Measurements from ENCODE around the gene FARP2.
"Not testable (repeated sequence)": the region's sequence is repeated elsewhere in the genome, so short reads cannot be mapped to it uniquely, and the experiment has no call there.

FARP2 gene

DNA sequence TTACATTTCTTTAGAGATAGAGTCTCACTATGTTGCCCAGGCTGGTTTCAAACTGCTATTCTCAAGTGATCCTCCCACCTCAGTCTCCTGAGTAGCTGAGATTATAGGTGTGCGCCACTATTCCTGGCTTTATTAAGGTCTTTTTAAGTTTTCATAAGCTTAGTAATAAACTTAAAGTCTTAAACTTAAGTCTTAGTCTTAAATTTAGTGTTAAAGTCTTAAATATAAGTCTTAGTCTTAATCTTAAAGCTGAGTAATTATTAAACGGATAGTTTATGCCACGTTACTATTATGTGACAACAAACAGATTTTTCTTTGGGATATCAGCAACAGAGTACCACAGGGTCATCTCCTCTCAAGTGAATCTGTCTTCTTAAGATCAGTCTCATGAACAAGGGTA is 12.6 kb downstream of the FARP2 start:
- no peak for DNase-seq

DNA sequence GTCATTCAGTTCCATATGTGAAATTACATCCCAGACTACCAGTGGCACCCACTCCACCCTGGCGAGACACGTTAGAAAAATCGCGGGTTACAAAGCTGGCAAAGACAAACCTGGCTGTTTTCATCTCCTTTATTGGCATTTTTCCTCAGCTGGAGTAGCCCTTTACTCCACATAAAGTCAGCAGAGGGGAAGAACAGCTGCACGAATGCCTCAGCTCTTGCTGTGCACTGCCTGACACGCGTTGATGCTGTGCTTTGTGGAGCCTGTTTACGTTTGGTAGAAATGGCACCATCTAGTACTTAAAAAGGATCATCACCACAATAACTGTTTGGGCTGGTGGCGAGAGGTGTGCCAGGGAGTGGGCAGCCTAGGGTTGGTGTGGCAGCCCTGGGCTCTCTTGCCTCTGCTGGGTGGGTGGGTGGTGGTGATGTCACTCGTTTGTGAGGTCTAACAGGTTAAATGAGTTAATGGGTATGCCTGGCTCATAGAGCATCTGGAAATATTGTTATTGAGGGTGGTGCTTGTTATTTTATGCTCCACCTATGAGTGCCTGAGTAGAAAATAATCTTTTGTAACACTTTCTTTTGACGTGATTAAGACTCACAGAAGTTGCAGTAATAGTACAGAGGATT is 16.4 kb downstream of the FARP2 start:
- no peak for DNase-seq

DNA sequence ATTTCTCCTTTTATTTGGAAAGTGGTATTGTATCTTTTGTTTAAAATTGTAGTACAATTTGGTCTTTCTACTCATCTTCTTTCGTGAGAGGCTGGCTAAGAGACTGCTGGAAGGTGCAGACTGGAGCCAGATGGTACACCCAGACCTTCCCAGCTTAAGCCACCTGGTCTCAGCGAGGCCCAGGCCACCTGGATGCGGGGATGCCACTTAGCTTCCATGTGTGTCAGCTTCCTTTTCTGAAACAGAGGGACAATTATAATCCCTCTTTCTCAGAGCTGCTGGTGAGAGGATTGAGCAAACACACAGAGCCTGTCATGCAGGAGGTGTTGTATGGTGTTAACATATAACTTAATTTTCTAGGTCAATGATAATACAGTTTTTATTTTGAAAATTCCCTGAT is 17.4 kb downstream of the FARP2 start:
- no peak for DNase-seq

DNA sequence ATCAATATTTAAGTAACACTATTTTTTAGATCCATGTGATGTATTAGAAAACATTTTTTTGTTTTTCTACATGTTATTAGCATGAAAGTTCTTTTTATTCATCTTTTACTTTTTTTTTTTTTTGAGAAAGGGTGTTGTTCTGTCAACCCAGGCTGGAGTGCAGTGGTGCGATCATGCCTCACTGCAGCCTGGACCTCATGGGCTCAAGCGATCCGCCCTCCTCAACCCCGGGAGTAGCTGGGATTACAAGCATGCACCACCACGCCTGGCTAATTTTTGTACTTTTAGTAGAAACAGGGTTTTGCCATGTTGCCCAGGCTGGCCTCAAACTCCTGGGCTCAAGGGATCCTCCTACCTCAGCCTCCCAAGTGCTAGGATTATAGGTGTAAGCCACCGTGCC is 17.8 kb downstream of the FARP2 start:
- DNase-seq, result not testable (repeated sequence)

DNA sequence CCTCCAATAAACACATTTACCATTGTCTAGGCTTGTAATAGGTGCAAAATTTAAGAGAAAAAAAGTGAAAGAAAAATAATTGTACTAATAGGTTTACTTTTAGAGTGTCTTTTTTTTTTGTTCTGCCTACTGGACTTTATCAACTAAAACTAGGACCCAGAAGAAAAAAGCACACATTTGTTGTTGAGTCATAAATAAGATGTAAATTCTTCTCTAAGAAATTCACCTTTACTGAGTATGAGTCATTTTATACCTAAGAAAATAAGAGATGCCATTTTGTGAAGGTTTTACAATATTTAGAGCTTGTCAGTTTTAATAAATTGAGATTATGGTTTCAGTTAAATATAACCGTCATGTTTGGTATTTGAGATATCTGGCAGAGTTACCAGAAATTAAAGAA is 19.2 kb downstream of the FARP2 start:
- DNase-seq, result no peak

DNA sequence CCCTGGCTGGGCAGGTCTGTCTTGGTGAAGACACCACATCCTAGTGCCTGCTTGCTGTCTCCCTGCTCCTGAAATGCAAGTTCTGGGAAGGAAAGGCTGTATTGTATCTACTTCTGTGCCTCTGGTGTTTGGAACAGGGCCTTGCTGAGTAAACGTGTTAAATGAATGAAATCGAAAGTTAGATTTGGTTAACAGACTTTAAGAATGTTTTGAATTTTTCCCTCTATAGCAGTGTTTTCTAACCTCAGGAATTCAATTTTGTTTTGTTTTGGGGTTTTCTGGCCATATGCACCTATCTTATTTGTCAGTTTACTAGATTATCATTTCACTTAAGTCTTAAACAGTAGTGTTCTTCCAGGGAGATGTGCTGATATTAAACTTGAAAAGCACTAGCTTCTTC is 20.7 kb downstream of the FARP2 start:
- DNase-seq, result no peak

DNA sequence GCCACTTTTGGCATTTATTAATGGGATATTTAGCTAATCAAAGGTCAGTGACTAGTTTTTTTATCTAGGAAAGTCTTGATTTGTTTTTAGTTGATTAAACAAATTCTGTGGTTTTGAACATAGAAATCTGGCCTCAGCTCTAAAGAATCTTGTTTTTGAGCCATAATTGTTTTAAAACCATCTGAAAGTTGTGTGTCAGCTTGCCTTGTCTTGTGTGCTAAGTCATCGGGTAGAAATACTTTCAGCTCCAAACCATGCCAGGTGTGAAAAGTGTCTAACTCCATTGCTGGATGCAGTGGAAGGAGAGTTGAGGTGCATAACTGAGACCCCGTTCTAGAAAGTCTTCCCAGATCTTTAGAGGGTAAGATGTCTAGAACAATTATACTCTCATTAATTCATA is 22.7 kb downstream of the FARP2 start:
- DNase-seq, result no peak

DNA sequence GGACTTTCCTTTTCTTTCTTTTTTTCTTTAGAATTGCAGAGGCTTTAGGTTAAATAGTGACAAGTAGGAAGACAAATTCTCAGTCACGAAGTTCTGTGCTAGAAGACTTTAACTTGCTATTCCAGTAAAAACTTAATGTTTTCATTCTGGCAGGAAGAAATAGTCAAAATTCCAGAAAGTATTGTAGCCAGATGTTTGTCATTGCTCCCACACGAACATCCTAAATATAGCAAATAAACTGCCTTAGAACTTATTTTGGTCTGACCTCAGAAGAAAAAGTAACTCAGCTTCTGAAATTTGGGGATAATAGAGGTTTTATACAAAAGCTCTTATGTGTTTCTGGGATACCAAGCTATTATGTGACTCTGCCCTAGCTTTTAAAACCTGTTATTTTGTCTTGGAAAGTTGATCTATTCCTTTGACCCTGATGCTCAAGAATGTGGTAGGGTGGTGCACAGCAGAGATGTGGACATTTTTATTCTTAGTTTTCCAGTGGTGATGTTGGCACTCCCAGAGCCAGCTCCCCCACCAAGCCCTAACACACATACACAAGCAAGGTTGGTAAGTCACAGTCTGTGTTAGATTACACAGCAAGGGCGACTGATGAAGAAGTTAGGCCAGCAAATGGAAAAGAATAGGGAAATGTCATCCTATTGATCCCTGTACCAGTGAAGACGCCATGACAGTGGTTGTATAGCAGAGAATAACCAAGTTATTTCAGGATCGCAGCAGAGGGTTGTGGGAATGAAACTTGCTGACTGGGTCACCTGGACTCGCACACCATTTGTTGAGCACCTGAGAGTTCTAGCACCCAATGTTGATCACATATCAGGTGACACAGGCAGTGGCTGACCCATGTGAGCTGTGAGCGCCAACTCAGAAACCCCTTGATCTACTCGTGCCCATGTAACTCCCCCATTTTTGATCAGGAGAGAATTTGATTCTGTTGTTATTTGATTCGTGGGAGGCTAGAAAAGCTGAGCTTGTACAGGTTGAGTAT is 23.7 kb downstream of the FARP2 start:
- DNase-seq, result no peak

DNA sequence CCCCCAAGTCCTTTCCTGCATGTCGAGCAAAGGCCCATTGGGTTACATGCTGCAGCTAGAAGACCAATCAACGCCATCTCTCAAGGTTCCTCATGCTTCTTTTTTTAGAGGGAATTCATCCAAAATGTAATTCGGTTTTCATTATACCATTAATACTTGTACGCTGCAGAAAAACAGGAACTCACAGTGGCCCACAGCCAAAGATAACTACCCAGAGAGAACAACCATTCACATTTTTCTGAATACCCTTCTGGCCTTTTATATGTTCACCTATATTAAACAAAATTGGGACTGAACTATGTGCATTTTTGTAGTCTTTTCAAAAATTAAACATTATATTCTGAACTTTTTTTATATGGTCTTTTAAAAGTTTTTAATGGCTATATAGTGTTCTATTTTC is 25.8 kb downstream of the FARP2 start:
- DNase-seq, result peak; percentile 60

DNA sequence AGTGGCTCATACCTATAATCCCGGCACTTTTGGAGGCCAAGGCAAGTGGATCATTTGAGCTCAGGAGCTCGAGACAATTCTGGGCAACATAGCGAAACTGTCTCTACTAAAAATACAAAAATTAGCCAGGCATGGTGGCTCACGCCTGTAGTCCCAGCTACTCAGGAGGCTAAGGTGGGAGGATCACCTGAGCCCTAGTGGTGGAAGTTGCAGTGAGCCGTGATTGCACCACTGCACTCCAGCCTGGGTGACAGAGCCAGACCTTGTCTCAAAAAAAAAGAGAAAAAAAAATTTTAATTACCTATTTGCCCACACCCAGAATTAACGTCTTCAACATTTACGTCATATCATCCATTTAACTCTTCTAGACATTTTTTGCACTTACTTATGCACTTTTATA is 29.4 kb downstream of the FARP2 start:
- DNase-seq, result not testable (repeated sequence)

DNA sequence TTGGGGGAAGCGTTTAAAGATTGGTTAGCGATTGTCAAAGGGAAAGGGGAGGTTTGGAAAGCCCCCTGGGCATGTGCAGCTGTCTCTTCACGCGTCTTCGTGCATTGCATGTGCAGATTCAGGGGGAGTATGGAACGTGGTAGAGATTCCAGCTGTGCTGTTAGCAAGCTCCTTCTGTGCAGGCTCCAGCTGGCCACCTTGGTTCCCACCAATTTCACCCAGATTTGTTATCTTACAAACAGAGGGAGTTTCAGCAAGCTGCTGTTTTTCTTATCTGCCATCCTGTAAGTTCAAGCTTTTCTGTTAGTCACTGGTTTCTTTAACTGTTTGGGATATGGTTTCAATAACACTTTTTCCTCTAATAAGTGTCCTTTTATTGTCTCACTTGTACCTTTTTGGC is 30.4 kb downstream of the FARP2 start:
- peak; percentile 61 for DNase-seq

DNA sequence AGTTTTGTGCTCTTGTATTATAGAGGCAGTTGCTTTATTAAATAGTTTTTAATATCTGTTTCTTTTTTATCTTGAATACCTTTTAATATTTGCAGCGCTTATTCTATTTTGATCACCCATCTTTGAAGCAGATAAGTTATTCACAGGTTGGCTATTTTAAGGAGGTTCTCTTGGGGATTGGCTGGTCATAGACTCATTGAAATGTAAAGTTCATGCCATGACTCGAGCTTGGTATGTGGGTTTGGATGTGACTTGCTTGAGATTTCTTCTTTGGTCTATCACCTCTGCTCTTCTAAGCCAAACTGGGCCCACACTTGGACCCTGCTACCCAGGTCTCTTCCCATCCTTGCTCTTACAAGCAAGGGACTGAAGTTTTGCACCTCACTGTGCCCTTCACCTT is 33.6 kb downstream of the FARP2 start:
- DNase-seq, result no peak

DNA sequence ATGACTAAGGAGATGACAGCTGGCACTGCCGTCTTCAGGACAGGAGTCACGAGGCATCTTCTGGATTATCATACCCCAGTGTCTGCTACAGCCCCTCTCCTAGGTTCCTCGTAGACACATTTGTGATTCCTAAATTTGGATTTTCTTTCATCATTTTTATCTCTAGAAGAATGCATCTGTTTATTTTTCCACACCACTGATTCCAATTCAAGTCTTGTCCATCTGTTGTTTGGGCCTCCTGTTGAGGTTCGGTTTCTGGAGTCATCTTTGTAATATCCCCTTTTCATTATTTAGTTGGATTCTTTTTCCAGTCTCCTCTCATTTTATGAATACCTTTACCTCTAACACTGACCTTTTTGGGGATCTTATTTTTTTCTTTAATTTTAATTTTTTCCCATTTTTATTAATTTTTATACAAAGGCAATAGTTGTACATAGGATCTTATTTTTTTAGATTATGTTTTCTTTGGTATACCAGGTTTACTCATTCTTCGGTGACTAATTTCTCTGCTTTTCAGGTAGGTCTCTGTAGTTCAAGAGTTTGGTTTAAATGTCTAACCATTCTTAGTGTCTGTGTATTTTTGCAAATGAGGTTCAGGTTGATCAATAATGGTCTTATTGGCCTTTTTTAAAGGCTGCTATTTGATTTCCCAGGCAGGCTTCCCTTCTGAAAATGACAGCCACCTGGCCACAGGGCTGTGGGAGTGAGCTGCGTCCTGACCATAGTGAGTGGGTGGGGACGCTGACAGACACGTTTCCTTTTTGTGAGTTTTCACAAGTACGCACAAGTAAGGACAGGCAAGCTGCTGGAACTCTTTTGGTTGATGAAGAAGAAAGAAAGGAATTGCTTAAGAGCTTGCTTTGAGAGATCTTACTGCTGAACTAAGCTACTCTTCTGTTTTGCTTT is 34.5 kb downstream of the FARP2 start:
- DNase-seq, result no peak

DNA sequence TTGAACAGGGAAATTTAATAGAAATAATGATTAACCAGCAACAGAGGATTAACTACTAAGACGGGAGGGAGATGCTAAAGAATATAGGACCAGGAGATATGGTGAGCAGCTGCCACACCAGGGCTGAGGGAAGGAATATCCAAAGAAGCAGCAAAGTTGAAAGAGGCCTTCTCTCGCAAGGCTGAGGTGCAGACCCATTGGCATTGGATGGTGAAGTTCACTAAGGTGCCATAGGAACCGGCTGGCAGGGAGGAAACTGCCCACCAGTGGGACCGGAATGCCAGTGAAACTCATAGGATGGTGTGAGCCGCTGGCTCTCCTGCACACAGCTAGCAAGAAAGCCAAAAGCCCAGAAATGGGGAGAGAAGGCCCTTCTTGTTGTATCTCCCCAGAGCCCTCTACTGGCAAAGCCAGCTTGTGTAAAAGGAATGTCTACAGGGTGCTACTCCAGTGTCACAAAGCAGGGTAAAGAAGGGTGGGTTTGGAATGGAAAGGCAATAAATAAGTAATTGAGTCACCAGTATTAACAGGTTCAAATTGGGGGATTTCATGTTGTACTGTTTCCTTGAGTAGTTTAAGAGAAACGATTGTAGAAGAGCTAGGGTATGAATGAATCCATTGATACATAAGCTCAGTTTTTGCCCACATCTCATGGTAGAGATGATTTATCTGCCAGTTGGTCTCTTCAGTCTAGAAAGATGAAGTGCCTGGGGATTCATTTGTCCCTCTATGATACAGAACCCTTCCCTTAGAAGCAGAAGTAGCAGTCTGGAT is 36.0 kb downstream of the FARP2 start:
- peak; percentile 62 for DNase-seq

DNA sequence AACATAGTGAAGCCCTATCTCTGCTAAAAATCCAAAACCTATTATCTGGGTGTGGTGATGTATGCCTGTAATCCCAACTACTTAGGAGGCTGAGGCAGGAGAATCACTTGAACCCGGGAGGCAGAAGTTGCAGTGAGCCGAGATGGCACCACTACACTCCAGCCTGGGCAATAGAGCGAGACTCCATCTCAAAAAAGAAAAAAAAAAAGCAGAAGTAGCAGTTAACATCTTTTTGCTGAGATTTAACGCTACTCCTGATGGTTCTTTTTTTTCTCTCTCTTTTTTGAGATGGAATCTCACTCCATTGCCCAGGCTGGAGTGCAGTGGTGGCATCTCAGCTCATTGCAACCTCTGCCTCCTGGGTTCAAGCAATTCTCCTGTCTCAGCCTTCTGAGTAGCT is 36.7 kb downstream of the FARP2 start:
- not testable (repeated sequence) for DNase-seq

DNA sequence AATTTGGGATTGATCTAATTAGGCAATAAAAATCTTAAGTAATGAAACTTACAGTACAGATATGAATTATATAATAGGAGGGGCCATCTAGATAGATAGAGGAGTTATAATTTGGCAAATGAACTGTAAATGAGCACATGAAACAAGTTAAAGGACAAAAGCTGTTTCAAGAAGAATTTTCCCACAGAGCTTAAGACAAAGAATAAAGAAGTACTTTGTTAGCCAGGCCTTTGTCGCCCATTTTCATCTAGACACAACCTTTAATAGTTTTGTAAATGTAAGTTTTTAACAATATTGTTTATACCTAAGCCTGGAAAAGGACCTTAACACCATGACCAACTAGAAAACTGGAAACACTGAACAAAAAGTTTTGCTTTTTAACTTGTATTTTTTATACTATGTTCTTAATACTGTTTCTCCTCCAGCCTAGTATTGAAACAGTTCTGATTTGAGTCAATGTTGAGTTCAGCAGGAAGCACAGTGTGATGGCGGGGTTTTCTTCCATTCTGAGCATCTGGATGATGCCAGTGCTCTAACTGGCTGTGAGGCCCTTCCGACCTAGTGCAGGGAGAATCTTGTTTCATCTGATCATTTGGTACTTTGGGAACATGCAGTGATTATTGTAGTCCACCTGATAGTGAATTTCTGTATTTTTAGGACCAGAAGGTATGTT is 37.6 kb downstream of the FARP2 start:
- no peak for DNase-seq

DNA sequence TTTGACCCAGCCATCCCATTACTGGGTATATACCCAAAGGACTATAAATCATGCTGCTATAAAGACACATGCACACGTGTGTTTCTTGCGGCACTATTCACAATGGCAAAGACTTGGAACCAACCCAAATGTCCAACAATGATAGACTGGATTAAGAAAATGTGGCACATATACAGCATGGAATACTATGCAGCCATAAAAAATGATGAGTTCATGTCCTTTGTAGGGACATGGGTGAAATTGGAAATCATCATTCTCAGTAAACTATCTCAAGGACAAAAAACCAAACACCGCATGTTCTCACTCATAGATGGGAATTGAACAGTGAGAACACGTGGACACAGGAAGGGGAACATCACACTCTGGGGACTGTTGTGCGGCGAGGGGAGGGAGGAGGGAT is 40.7 kb downstream of the FARP2 start:
- not testable (repeated sequence) for DNase-seq

DNA sequence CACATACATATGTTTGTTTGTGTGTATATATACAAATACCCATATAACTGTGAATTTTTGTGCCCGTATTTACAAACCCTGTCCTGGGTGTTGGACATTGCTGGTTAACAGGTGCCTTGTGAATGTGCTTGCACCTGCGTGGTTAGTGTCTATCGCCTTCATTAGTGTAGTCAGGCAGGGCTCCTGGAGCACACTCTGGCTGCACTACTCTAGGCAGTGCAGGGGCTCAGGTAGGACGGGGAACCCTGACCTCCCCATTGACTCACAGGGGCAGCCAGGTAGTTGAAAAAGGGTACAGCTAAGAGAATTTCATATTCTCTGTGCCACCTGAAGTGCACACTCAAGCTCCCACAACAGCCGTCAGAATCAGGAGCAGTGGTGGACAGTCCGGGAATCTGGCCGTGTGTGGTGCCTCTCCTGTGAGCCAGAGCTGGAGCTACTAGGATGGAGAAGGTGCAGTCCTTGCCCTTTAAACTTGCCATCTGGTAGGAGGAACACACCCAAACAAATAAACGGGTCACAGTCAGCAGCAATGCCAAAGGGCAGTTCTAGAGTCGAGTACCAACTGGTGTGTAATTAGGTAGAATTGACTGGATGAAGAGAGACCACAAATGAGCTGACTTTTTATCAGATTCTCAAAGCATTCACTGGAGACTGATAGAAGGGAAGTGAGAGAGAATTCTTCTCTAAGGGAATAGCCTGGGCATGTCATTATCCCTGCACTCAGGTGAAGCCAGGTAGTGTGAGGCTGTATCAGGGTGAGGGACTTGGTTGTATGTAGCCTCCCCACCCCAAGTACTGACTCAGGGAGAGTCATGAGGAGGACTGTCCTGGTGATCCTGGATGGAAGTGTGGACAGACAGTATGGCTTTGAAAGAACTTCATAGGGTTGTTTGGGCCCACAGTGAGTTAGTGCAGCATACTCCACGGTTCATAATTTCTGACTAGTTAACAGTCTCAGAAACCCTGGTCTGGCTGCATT is 44.1 kb downstream of the FARP2 start:
- DNase-seq, result no peak

DNA sequence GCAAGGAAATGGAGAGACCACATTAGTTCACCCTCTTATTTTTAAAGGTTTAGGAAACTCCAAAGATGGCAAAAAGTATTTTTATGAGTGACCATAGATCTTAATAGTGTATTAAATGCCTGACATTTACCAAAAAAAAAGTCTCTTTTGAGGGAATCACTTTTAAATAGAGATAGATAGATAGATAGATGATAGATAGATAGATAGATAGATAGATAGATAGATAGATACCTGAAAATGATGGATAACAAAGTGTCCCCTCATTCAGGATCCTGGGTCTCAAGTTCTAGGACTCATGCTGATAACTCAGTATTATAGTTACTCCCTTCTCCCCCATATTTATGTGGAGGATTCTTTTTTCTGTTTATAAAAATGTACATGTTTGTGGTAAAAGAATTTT is 52.8 kb downstream of the FARP2 start:
- DNase-seq, result no peak

DNA sequence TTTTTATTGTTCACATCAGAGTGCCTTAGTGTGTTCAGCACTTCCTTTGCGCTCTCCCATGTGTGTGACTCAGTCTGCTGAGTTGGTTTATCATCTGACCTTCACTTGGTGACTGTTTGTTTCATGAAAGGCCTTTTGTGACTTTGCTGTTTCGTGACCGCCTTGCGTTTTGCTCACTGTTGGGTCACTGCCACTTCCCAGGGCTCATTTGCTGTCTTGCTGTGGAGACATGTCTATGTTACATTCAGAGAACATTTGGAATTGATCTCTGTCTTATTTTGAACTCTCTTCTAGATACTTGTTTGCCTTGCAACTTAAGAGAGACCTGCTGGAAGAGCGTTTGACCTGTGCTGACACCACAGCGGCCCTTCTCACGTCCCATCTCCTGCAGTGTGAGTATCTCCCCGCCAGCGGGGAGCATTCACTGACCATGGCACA is 54.7 kb downstream of the FARP2 start:
- no peak for DNase-seq

DNA sequence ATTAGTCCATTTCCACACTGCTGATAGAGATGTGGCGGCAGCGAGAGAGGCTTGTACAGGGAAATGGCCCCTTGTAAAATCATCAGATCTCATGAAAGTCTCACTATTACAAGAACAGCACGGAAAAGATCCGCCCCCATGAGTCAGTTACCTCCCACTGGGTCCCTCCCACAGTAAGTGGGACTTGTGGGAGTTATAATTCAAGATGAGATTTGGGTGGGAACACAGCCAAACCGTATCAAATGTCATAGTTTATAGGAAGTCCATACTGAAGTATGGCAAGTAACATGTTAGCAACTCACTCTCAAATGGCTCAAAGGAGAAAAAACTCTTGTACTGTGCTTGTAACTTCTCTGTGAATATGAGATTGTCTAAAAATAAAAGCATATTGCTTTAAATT is 56.1 kb downstream of the FARP2 start:
- peak; percentile 37 for DNase-seq
